Karpas-422 (cell line): ENCODE measurements around the gene ALS2. TPM values are rescaled to one million over a fixed set of nuclear protein-coding genes. Genes with fewer than 3 reads are reported as not detected.

Experiments used
- DNase-seq: peaks from one replicate; pipeline ENCODE4 v3.0.0-alpha.2; 2015
- H2AFZ ChIP-seq: fragments of 200-600 bp; sonication (generic); 2 replicates; pipeline ENCODE4 v1.6.1; 2014; ENCODE audit warnings: antibody characterized with exemption, low read length, mixed read lengths
- H3K27ac ChIP-seq: fragments of 200-600 bp; sonication (generic); 2 replicates; pipeline ENCODE4 v1.5.1; 2014; ENCODE audit warnings: mild to moderate bottlenecking, low read length, moderate library complexity
- H3K27me3 ChIP-seq: fragments of 200-600 bp; sonication (generic); 2 replicates; pipeline ENCODE4 v1.6.1; 2014; ENCODE audit warnings: low read length, mixed read lengths
- H3K36me3 ChIP-seq: fragments of 200-600 bp; sonication (generic); 2 replicates; pipeline ENCODE4 v1.6.1; 2014; ENCODE audit warnings: low read length, mixed read lengths; ENCODE audit not compliant: insufficient read depth
- H3K4me1 ChIP-seq: fragments of 200-600 bp; sonication (generic); 2 replicates; pipeline ENCODE4 v1.6.1; 2014; ENCODE audit warnings: mild to moderate bottlenecking, low read length, mixed read lengths
- H3K4me2 ChIP-seq: fragments of 200-600 bp; sonication (generic); 2 replicates; pipeline ENCODE4 v1.6.1; 2014; ENCODE audit warnings: low read length, low read depth, mild to moderate bottlenecking; ENCODE audit not compliant: poor library complexity, severe bottlenecking
- H3K4me3 ChIP-seq: fragments of 200-600 bp; sonication (generic); 2 replicates; pipeline ENCODE4 v1.5.1; 2014; ENCODE audit warnings: mild to moderate bottlenecking, antibody characterized with exemption, low read length, mixed read lengths
- H3K79me2 ChIP-seq: fragments of 200-600 bp; sonication (generic); 2 replicates; pipeline ENCODE4 v1.6.1; 2014; ENCODE audit warnings: mild to moderate bottlenecking, low read length, mixed read lengths
- H3K9ac ChIP-seq: fragments of 200-600 bp; sonication (generic); 2 replicates; pipeline ENCODE4 v1.6.0; 2014; ENCODE audit warnings: low read length
- H3K9me2 ChIP-seq: fragments of 200-600 bp; sonication (generic), shearing (Covaris generic); replicated peaks from 2 replicates; pipeline ENCODE4 v1.6.0; 2014; ENCODE audit warnings: mild to moderate bottlenecking, low read length, moderate library complexity; ENCODE audit not compliant: insufficient read depth
- H3K9me3 ChIP-seq: fragments of 300-700, 200-600 bp; sonication (generic); 2 replicates; pipeline ENCODE4 v1.6.1; 2014; ENCODE audit warnings: low read length, mixed read lengths
- H4K20me1 ChIP-seq: fragments of 200-600 bp; sonication (generic); 2 replicates; pipeline ENCODE4 v1.6.1; 2014; ENCODE audit warnings: mild to moderate bottlenecking, antibody characterized with exemption, low read length, low read depth; ENCODE audit not compliant: insufficient read depth
- total RNA-seq: library from RNA; depleted of rRNA; stranded (reverse); fragments of >200 nt; shearing (Covaris generic); gene quantifications from 2 replicates; pipeline ENCODE4 v1.2.3, GENCODE V29; 2014; ENCODE audit warnings: low replicate concordance; rRNA removed

The ALS2 gene
- 13.9 and 21.4 TPM in 2 replicates for total RNA-seq

DNA sequence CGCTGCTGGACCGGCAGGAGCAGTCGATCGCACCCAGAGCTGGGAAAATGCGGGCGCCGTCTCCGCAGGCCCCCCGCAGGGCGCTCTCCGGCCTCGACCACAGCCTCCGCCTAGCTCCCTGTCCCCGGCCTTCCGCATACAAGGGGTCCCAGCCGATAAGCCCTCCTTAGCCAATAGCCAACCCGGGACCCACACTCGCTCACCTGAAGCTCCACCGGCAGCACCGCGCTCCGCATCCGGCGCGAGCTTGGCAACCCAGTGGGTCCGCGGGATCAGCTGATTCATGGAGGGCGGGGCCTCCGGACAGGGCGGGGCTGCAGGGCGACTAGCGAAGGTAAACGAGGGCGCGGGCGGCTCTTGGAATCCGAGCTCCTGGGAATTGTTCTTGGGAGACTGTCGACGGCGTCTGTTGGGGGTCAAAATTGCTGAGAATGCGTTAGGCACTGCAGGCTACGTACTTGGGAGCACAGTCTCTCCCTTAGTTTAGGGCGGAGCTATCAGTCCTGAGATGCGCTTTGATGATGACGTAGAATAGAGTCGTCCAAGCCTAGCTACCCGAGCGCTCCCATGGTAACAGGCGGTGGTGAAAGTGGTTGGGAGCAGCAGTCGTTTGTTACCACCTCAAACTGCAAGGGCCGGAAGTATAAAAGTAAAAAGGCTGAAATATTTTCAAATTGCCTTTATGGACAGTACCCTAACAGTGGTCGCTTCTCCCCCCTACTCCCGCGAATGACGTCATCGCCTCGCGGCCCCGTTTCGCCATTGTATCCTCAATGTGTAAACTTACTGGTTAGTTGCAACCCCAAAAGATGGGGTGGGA lies at the start of gene ALS2:
TSS of gene ALS2 (minus strand) at position 260 of the 820 bp plus-strand sequence. CDS start 12,048 bp downstream, outside the sequence.
- Histone ChIP-seq H3K36me3 (no peaks in the 10 kb centered on the region), H3K4me1 (peaks cover 21% of the 10 kb centered on the region), H3K4me3 (peak within 1 kb of the TSS; percentile 87), H3K9me3 (no peaks in the 10 kb centered on the region), H3K79me2 (no peaks in the 10 kb centered on the region), H3K9ac (peak within 1 kb of the TSS; percentile 69), H3K4me2 (peak within 1 kb of the TSS; percentile 91), H4K20me1 (no peaks in the 10 kb centered on the region), H2AFZ (peak within 1 kb of the TSS; percentile 81), H3K27me3 (no peaks in the 10 kb centered on the region), H3K27ac (peak within 1 kb of the TSS; percentile 50), H3K9me2 (no peaks in the 10 kb centered on the region)
- peak; percentile 96 for DNase-seq

DNA sequence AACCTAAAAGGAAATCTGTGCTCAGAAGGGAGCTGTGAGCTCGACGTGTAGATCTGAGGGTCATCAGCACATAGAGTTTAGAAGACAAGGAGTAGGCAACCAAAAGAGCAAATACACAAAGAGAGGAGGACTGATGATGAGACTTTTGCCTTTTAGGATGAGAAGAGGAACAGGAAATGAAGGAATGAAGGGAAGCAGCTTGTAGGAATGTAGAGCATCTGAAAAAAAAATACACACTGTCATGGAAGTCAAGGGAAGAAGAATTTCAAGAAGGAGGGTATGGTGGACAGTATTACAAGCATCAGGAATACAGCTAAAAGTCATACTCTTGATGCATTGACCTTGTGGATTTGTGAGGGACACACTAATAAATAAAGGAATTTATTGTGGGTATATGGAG lies 47.5 kb upstream of the ALS2 start:
- Histone ChIP-seq H3K4me2 (no peak overlapping the region), H3K4me1 (no peaks in the 10 kb centered on the region), H3K27me3 (no peaks in the 10 kb centered on the region), H3K27ac (no peak overlapping the region), H3K36me3 (no peaks in the 10 kb centered on the region), H3K4me3 (no peak overlapping the region), H3K79me2 (no peaks in the 10 kb centered on the region), H3K9ac (no peak overlapping the region), H3K9me3 (no peaks in the 10 kb centered on the region), H3K9me2 (no peaks in the 10 kb centered on the region), H4K20me1 (no peaks in the 10 kb centered on the region), H2AFZ (no peak overlapping the region)
- no peak for DNase-seq

DNA sequence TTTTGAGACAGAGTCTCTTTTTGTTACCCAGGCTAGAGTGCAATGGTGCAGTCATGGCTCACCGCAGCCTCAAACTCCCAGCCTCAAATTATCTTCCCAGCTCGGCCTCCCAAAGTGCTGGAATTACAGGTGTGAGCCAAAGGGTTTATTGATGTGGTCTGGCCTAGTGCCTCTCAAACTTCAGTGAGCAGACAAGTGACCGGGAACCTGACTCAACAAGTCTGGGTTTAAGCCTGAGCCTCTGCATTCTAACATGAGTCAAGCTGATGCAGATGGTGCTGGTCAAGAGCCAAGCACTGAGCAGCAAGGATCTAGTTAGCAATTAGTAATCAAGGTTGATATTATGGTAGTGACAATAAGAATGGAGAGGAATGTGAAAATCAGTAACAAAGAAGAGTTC lies 46.9 kb upstream of the ALS2 start:
- H4K20me1 ChIP-seq = no peaks in the 10 kb centered on the region
- no peak overlapping the region for H3K4me2 ChIP-seq
- no peaks in the 10 kb centered on the region for H3K9me2 ChIP-seq
- no peak overlapping the region for H3K9ac ChIP-seq
- no peak overlapping the region for H3K4me3 ChIP-seq
- H3K4me1 ChIP-seq = no peaks in the 10 kb centered on the region
- H2AFZ ChIP-seq = no peak overlapping the region
- H3K9me3 ChIP-seq = no peaks in the 10 kb centered on the region
- no peaks in the 10 kb centered on the region for H3K36me3 ChIP-seq
- no peak for DNase-seq
- H3K27ac ChIP-seq = no peak overlapping the region
- no peaks in the 10 kb centered on the region for H3K79me2 ChIP-seq
- H3K27me3 ChIP-seq = no peaks in the 10 kb centered on the region

DNA sequence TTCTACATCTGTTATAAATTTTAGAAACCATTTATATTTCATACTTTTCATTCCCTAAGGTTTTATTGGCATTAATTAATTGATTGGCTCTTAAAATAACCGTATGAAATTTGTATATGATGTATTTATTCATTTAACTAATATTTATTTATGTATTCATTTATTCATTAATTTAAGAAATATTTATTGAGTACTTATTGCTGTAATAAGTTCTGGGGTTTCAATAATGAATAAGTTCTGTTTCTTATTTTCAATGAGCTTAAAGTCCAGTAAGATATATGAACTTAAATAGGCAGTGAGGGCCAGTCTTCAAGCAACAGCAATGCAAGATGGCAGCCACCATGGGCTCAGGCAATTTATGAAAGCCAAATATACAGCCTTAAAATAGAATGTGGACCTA lies 43.5 kb upstream of the ALS2 start:
- no peaks in the 10 kb centered on the region for H3K36me3 ChIP-seq
- no peak overlapping the region for H3K4me3 ChIP-seq
- no peaks in the 10 kb centered on the region for H3K9me3 ChIP-seq
- H2AFZ ChIP-seq = no peak overlapping the region
- no peak overlapping the region for H3K27ac ChIP-seq
- no peaks in the 10 kb centered on the region for H4K20me1 ChIP-seq
- H3K79me2 ChIP-seq = no peaks in the 10 kb centered on the region
- H3K9me2 ChIP-seq = no peaks in the 10 kb centered on the region
- H3K4me1 ChIP-seq = no peaks in the 10 kb centered on the region; the same call in 1 of the 2 replicates
- H3K27me3 ChIP-seq = no peaks in the 10 kb centered on the region
- no peak overlapping the region for H3K9ac ChIP-seq
- DNase-seq = no peak
- H3K4me2 ChIP-seq = no peak overlapping the region

DNA sequence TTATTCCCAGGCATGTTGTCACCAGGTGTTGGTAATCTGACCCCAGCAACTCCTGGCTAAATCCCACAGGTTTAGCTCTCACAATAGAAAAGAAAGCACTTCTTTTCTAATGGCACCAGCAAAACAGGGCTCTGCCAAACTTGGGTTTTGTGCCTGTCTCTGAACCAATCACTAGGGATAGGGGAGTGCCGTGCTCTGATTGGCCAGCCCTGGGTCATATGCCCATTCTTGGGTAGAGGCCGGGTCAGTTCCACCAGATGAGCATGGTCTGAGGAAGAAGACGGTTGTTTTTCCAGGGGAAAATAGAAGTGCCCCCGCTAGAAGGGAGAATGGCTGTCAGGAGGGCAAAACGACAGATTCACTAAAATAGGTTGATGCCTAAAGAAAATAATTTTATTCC lies 40.3 kb upstream of the ALS2 start:
- Histone ChIP-seq H3K79me2 (no peaks in the 10 kb centered on the region), H3K9me3 (no peaks in the 10 kb centered on the region), H3K27ac (no peak overlapping the region), H3K4me2 (no peak overlapping the region), H3K4me3 (no peak overlapping the region), H3K9ac (no peak overlapping the region), H3K27me3 (no peaks in the 10 kb centered on the region), H3K4me1 (no peaks in the 10 kb centered on the region; the same call in 1 of the 2 replicates), H4K20me1 (no peaks in the 10 kb centered on the region), H3K36me3 (no peaks in the 10 kb centered on the region), H3K9me2 (no peaks in the 10 kb centered on the region), H2AFZ (no peak overlapping the region)
- DNase-seq = no peak

DNA sequence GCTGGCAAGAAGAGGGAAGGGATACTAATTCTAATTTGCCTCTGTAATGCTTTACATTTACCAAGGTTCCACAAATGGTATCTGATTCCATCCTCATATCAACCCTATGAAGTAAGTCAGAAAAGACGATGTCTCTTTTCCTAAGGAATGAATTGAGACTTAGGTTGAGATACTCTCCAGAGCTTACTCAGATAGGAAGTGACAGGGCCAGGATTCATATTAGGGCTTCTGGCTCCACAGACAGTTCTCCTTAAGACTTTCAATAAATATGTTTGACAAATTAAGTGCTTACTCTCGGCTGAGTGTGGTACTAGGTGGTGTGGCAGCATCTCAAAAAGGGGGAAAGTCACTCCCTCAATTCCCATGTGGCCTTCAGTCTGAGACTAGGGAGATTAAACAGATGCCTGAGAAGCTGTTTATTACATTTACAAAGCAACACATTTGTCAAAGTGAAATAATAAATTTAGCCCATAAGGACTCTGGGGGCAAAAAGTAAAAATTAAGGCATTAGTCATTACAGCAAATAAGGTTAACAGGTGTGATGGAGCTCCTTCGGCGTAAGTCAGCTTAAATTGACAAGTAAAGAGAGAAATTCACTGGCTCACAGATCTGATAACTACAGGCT lies 39.8 kb upstream of the ALS2 start:
- Histone ChIP-seq H3K9me2 (no peaks in the 10 kb centered on the region), H4K20me1 (no peaks in the 10 kb centered on the region), H3K4me2 (no peak overlapping the region), H3K4me1 (no peaks in the 10 kb centered on the region; the same call in 1 of the 2 replicates), H2AFZ (no peak overlapping the region), H3K9me3 (no peaks in the 10 kb centered on the region), H3K36me3 (no peaks in the 10 kb centered on the region), H3K27ac (no peak overlapping the region), H3K9ac (no peak overlapping the region), H3K27me3 (no peaks in the 10 kb centered on the region), H3K4me3 (no peak overlapping the region), H3K79me2 (no peaks in the 10 kb centered on the region)
- no peak for DNase-seq

DNA sequence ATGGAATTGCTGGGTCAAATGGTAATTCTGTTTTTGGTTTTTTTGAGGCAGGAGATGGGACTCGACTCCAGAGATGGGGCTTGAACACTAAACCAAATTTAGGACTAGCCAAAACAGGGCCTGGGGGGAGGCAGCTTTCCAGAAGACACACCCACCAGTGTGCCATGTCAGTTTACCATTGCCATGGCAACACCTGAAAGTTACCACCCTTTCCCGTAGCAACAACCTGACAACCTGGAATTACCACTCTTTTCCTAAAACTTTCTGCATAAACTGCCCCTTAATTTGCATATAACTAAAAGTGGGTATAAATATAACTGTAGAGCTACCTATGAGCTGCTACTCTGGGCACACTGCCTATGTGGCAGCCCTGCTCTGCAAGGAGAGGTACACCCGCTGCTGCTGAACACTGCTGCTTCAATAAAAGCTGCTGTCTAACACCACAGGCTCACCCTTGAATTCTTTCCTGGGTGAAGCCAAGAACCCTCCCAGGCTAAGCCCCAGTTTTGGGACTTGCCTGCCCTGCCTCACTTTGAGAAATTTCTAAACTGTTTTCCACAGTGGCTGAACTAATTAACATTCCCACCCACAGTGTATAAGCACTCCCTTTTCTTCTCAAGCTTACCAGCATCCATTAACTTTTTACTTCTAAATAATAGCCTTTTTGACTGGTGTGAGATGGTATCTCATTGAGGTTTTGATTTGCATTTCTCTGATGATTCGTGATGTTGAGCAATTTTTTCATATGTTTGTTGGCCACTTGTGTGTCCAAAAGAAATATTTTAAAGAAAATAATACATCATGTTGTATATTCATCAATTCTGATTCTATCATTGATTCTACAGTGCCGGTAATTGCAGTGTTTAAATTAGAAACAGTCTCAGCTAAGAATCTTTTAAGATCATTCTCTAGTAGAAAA lies 36.2 kb upstream of the ALS2 start:
- H3K9me3 ChIP-seq = no peaks in the 10 kb centered on the region
- H4K20me1 ChIP-seq = no peaks in the 10 kb centered on the region
- no peak overlapping the region for H3K4me3 ChIP-seq
- H3K4me2 ChIP-seq = no peak overlapping the region
- no peaks in the 10 kb centered on the region; the same call in 1 of the 2 replicates for H3K4me1 ChIP-seq
- no peak overlapping the region for H2AFZ ChIP-seq
- no peak for DNase-seq
- H3K36me3 ChIP-seq = no peaks in the 10 kb centered on the region
- H3K9ac ChIP-seq = no peak overlapping the region
- no peak overlapping the region for H3K27ac ChIP-seq
- no peaks in the 10 kb centered on the region for H3K27me3 ChIP-seq
- H3K79me2 ChIP-seq = no peaks in the 10 kb centered on the region
- no peaks in the 10 kb centered on the region for H3K9me2 ChIP-seq
